Endothelial cell (in vitro differentiated cells): ENCODE results near the gene FAM177B. TPM values are rescaled to one million over a fixed set of nuclear protein-coding genes. Genes with fewer than 3 reads are reported as not detected.

Experiments used
- DNase-seq: peaks from one replicate; pipeline ENCODE4 v3.0.0; 2021; ENCODE audit warnings: low spot score
- H3K27ac Mint-ChIP-seq: one replicate; pipeline ENCODE4 v1.8.0; 2021; ENCODE audit warnings: mixed read lengths, inconsistent platforms; ENCODE audit not compliant: unreplicated experiment
- H3K27me3 Mint-ChIP-seq: one replicate; pipeline ENCODE4 v1.8.0; 2021; ENCODE audit warnings: mild to moderate bottlenecking, moderate library complexity, mixed read lengths, inconsistent platforms; ENCODE audit not compliant: unreplicated experiment
- H3K36me3 Mint-ChIP-seq: one replicate; pipeline ENCODE4 v1.8.0; 2021; ENCODE audit warnings: mild to moderate bottlenecking, low read depth, mixed read lengths, inconsistent platforms; ENCODE audit not compliant: unreplicated experiment
- H3K4me1 Mint-ChIP-seq: one replicate; pipeline ENCODE4 v1.8.0; 2021; ENCODE audit warnings: mild to moderate bottlenecking, mixed read lengths, inconsistent platforms; ENCODE audit not compliant: unreplicated experiment
- H3K4me3 Mint-ChIP-seq: one replicate; pipeline ENCODE4 v1.8.0; 2021; ENCODE audit warnings: mild to moderate bottlenecking, mixed read lengths, inconsistent platforms; ENCODE audit not compliant: unreplicated experiment
- H3K9me3 Mint-ChIP-seq: one replicate; pipeline ENCODE4 v1.8.0; 2021; ENCODE audit warnings: mixed read lengths, inconsistent platforms; ENCODE audit not compliant: unreplicated experiment
- total RNA-seq: library from RNA; stranded (reverse); fragmentation: NEBNext Ultra II Directional; extraction: Animal tissue kit (Norgen Biotek cat#: 25700); gene quantifications from one replicate; pipeline ENCODE4 v1.2.1, GENCODE V29; 2021; ENCODE audit not compliant: unreplicated experiment
- TF ChIP-seq, protein P1 (sequence below): fragments of 200-600 bp; sonication (generic); IDR thresholded peaks from one replicate; pipeline ENCODE4 v1.5.0; 2021; ENCODE audit warnings: antibody characterized with exemption; ENCODE audit not compliant: unreplicated experiment

The FAM177B gene
- total RNA-seq, 1 donor from 2014 or later: not detected

DNA sequence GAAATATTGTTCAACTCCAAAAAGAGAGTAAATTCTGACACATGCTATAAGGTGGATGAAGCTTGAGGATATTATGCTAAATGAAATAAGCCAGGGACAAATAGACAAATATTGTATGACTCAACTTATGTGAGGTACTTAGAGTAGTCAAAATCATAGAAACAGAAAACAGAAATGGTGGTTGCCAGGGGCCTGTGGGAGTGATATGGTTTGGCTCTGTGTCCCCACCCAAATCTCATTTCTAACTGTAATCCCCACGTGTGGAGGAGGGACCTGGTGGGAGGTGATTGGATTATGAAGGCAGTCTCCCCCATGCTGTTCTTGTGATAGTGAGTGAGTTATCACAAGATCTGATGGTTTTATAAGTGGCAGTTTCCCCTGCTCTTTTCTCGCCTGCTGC is 53.1 kb downstream of the FAM177B start:
- Mint-ChIP-seq H3K27ac (no peak overlapping the region), H3K9me3 (no peaks in the 10 kb centered on the region), H3K27me3 (peaks cover 2% of the 10 kb centered on the region), H3K36me3 (peaks cover 5% of the 10 kb centered on the region), H3K4me3 (no peak overlapping the region), H3K4me1 (peaks cover 21% of the 10 kb centered on the region)
- TF ChIP-seq, protein P1, sequence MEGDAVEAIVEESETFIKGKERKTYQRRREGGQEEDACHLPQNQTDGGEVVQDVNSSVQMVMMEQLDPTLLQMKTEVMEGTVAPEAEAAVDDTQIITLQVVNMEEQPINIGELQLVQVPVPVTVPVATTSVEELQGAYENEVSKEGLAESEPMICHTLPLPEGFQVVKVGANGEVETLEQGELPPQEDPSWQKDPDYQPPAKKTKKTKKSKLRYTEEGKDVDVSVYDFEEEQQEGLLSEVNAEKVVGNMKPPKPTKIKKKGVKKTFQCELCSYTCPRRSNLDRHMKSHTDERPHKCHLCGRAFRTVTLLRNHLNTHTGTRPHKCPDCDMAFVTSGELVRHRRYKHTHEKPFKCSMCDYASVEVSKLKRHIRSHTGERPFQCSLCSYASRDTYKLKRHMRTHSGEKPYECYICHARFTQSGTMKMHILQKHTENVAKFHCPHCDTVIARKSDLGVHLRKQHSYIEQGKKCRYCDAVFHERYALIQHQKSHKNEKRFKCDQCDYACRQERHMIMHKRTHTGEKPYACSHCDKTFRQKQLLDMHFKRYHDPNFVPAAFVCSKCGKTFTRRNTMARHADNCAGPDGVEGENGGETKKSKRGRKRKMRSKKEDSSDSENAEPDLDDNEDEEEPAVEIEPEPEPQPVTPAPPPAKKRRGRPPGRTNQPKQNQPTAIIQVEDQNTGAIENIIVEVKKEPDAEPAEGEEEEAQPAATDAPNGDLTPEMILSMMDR: no peak
- no peak for DNase-seq

DNA sequence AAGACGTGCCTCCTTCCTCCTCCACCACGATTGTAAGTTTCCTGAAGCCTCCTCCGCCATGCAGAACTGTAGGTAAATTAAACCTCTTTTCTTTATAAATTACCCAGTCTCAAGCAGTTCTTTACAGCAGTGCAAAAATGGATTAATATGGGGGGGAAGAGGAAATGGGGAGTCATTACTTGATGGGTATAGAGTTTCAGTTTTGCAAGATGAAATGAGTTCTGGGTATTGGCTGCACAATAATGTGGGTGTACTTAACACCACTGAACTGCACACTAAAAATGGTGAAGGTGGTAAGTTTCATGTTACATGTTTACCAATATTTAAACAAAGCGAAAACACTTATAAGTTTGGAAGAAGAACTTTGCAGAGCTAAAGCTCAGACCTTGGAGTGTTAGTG is 53.5 kb downstream of the FAM177B start:
- peaks cover 2% of the 10 kb centered on the region for H3K27me3 Mint-ChIP-seq
- TF ChIP-seq, protein P1: no peak
- no peak overlapping the region for H3K27ac Mint-ChIP-seq
- peaks cover 5% of the 10 kb centered on the region for H3K36me3 Mint-ChIP-seq
- no peak for DNase-seq
- H3K4me3 Mint-ChIP-seq: no peak overlapping the region
- no peaks in the 10 kb centered on the region for H3K9me3 Mint-ChIP-seq
- H3K4me1 Mint-ChIP-seq: peaks cover 21% of the 10 kb centered on the region

DNA sequence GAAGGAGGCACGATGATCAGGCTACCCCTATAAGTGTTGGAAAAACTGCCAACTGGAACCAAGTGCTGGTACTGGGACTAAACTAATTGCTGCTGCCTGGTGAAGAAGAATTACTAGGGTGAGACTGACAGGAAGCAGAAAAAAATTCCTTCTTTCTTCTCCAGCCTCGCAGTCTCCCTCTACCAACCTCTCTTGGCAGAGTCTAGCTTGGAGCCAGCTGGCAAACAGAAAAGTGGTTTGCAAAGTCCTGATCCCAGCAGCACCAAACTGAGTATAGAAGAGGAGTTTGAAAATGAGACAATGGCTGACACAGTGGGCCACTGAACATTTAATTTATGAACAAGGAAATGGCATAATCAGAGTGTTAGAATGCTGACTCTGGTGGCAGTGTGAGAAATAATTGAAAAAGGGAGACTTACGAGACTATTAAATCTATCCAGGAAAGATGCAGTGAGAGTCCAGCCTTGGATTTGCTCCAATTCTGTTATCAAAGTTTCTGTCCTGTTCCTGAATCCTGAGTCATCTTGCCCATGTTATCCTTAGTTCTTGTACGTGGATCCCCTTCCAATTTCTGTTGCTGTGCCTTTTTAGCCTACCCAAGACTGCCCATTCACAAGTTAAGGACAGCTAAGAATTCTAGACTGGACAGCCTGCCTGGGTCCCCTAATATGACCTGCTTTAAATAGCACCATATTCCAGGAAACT is 54.2 kb downstream of the FAM177B start:
- no peak for DNase-seq
- TF ChIP-seq, protein P1: no peak
- Mint-ChIP-seq H3K4me3 (no peak overlapping the region), H3K27ac (no peak overlapping the region), H3K36me3 (peaks cover 5% of the 10 kb centered on the region), H3K4me1 (peaks cover 21% of the 10 kb centered on the region), H3K27me3 (peaks cover 2% of the 10 kb centered on the region), H3K9me3 (no peaks in the 10 kb centered on the region)

DNA sequence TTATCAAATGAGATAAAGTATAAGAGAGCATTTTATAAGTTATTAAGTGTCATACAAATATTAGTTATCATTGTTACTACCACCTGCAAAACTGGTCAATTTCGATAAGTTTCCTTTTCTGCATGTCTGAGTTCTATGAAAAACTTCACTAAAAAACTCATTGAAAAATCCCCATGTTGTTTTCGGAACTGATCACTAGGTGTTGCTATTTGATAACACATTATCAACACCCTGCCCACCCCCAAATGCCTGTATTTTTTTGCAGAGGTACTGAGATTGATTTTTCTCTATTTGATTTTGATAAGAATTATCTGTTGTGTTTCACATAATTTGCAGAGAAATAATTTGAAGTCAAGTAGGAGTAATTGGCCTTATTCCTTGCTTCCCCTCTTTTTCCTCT is 55.7 kb downstream of the FAM177B start:
- H3K9me3 Mint-ChIP-seq: no peaks in the 10 kb centered on the region
- H3K4me3 Mint-ChIP-seq: no peak overlapping the region
- H3K36me3 Mint-ChIP-seq: peaks cover 5% of the 10 kb centered on the region
- no peak overlapping the region for H3K27ac Mint-ChIP-seq
- TF ChIP-seq, protein P1: peak; percentile 60
- H3K27me3 Mint-ChIP-seq: peaks cover 4% of the 10 kb centered on the region
- no peak for DNase-seq
- H3K4me1 Mint-ChIP-seq: peaks cover 21% of the 10 kb centered on the region

DNA sequence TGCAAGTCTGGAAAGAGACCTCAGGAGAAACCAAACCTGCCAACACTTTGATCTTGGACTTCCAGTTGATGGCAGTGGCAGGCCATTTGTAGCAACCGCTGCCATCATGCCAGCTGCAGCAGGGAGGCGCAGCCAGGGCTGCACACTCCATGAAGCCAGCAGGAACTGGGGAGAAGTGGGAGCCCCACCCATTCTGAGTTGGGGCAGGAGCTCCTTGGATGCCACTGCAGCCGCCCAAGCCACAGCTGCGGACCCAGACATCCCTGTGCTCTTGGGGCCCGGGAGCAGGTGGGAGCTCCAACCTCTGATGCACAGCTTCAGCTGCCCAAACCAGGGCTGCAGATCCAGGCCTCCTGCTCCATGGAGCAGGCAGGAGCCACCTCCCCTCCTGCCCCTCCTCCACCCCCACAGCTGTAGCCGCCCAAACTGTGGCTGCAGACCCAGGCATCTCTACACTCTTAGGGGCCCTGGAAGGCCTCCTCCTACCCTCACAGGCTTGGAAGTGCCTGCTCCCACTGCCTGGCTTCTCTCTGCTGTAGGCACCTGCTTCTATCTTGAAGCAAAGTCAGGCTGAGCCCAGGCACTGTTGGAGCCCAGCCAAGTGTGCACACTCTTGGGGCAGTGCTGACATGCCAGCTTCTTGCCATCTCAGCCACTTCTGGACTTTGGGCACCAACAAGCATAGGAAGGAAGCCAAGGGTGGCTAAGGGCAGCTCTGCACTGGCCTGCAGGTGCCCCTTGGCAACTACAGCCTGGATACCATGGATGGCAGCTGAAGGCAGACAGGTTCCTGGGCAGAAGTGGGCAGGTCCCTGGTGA is 57.9 kb downstream of the FAM177B start:
- no peak for DNase-seq
- Mint-ChIP-seq H3K36me3 (peaks cover 5% of the 10 kb centered on the region), H3K27me3 (peaks cover 4% of the 10 kb centered on the region), H3K4me3 (no peak overlapping the region), H3K9me3 (no peaks in the 10 kb centered on the region), H3K4me1 (peaks cover 25% of the 10 kb centered on the region), H3K27ac (peak overlapping the region; percentile 4)
- TF ChIP-seq, protein P1: no peak
